ENCODE measurements around the gene CEP131.

CEP131 gene

DNA sequence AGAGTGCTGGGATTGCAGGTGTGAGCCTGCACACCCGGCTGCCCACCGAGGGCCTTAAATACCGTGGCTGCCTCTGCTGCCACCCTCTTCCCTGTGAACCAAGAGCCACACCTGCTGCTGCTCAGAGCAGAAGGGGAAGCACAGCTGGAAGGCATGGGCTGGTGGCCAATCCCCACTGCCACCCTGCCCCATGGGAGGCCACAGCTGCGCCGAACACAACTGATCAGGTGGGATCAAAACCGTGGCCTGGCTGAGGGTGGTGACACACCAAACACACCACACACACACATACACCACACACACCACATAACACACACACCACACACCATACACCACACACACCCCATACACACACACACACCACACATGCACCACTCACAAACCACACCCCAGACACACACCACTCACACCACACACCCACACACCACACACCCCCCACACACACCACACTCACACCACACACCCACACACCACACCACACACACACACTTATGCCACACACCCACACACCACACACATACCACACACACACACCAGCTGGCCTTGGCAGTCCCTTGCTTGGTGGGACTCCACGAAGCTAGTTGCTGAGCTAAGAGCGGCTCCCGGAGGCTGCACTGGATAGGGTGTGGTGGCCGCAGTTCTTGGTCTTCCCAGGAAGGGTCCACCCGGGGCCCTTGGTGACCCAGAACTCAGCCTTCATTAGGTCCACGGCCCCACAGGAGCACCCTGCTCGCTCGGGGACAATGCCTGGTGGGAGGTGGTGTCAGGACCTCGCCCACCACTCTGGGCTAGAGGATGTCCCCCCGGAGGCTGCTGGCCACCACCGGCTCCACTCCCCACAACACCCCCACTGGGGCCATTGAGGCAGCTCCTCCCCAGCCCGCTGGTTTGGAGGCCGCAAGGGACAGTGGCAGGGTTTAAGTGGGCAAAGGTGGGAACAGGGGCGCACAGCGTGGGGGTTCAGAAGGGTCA is 14.9 kb downstream of the CEP131 start:
- H3K27me3 ChIP-seq (ENCODE audit: control insufficient read depth, insufficient read depth, low read length) = no peaks in the 10 kb centered on the region
- no peak overlapping the region for H3K4me2 ChIP-seq (ENCODE audit: low read length)

DNA sequence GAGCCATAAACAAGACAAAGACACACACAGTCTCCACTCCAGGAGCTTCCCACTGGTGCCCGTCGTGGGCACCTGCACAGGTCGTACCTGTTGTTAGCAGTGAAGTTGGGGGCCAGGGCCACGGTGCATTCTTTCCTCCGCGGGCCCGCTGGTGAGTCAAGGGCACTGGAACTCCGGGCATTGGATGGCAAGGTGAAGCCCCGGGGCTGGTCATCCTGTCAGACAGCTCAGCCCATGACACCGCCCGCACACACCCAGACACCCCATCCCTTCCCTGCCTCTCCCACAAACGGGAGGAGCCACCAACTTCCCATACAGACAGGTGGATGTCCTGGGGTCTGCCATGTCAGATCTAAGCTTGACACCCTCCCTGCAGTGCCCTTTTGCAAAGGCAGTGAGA is 16.1 kb downstream of the CEP131 start:
- no peak overlapping the region for H3K4me2 ChIP-seq (ENCODE audit: low read length)
- H3K79me2 ChIP-seq = no peaks in the 10 kb centered on the region
- H3K27ac ChIP-seq = no peak overlapping the region
- H3K4me3 ChIP-seq (ENCODE audit: low read depth, low read length) = no peak overlapping the region
- no peaks in the 10 kb centered on the region for H3K36me3 ChIP-seq (ENCODE audit: control insufficient read depth, insufficient read depth, low read length)
- TF ChIP-seq, protein P1, sequence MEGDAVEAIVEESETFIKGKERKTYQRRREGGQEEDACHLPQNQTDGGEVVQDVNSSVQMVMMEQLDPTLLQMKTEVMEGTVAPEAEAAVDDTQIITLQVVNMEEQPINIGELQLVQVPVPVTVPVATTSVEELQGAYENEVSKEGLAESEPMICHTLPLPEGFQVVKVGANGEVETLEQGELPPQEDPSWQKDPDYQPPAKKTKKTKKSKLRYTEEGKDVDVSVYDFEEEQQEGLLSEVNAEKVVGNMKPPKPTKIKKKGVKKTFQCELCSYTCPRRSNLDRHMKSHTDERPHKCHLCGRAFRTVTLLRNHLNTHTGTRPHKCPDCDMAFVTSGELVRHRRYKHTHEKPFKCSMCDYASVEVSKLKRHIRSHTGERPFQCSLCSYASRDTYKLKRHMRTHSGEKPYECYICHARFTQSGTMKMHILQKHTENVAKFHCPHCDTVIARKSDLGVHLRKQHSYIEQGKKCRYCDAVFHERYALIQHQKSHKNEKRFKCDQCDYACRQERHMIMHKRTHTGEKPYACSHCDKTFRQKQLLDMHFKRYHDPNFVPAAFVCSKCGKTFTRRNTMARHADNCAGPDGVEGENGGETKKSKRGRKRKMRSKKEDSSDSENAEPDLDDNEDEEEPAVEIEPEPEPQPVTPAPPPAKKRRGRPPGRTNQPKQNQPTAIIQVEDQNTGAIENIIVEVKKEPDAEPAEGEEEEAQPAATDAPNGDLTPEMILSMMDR (IDR thresholded peaks at IDR 0.05) = no peak
- no peaks in the 10 kb centered on the region for H3K9me3 ChIP-seq (ENCODE audit: control insufficient read depth, low read length)
- no peaks in the 10 kb centered on the region for H3K4me1 ChIP-seq
- no peak overlapping the region for H3K9ac ChIP-seq
- no peaks in the 10 kb centered on the region for H3K27me3 ChIP-seq (ENCODE audit: control insufficient read depth, insufficient read depth, low read length)
- no peak overlapping the region for H2AFZ ChIP-seq

More for the DNA sequence above, 14.9 kb downstream of the CEP131 start:
- no peak overlapping the region for H3K4me3 ChIP-seq (ENCODE audit: low read depth, low read length)
- H3K4me1 ChIP-seq = no peaks in the 10 kb centered on the region
- no peaks in the 10 kb centered on the region for H3K9me3 ChIP-seq (ENCODE audit: control insufficient read depth, low read length)
- H3K36me3 ChIP-seq (ENCODE audit: control insufficient read depth, insufficient read depth, low read length) = no peaks in the 10 kb centered on the region
- no peak overlapping the region for H3K27ac ChIP-seq
- peaks cover 3% of the 10 kb centered on the region for H3K79me2 ChIP-seq
- TF ChIP-seq, protein P1 (IDR thresholded peaks at IDR 0.05) = no peak
- no peak overlapping the region for H3K9ac ChIP-seq
- H2AFZ ChIP-seq = no peak overlapping the region

DNA sequence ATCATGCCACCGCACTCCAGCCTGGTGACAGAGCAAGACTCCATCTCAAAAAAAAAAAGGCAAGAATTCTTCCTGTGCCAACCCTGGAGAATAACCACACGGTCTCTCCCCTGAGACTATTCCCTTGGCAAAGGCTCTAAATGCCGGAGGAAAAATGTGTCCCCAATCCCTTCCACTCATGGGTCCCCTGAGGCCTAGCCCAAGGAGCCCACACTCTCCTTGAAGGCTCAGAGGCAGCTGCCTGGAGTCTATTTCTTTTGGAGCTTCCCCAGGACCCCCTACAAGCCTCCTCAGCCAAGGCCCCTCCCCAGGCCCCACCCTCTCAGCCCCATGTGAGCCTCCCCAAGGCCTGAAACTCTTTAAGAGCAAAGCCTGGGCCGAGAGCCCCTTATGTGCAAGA is 16.6 kb downstream of the CEP131 start:
- H3K27ac ChIP-seq = no peak overlapping the region
- H3K4me2 ChIP-seq (ENCODE audit: low read length) = no peak overlapping the region
- no peaks in the 10 kb centered on the region for H3K27me3 ChIP-seq (ENCODE audit: control insufficient read depth, insufficient read depth, low read length)
- no peaks in the 10 kb centered on the region for H3K36me3 ChIP-seq (ENCODE audit: control insufficient read depth, insufficient read depth, low read length)
- no peak overlapping the region for H3K9ac ChIP-seq
- H3K4me1 ChIP-seq = no peaks in the 10 kb centered on the region
- TF ChIP-seq, protein P1 (IDR thresholded peaks at IDR 0.05) = no peak
- no peaks in the 10 kb centered on the region for H3K9me3 ChIP-seq (ENCODE audit: control insufficient read depth, low read length)
- H2AFZ ChIP-seq = no peak overlapping the region
- H3K79me2 ChIP-seq = no peaks in the 10 kb centered on the region
- no peak overlapping the region for H3K4me3 ChIP-seq (ENCODE audit: low read depth, low read length)

DNA sequence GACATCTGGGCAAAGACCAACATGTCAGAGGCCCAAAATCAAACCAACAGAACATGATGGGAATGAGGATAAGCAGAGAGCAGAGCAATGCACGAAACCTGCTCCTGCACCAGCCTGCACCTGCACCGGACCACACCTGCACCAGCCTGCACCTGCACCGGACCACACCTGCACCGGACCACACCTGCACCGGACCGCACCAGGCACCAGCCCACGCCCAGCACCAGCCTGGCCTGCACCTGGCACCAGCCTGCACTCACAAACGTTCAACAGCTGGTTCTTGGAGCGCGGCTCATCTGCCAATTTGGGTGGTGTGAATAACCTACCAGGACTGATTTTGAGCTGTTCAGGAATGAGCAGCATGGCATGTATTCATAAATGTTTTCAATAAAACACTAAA is 18.2 kb downstream of the CEP131 start:
- H3K9ac ChIP-seq = no peak overlapping the region
- H3K9me3 ChIP-seq (ENCODE audit: control insufficient read depth, low read length) = no peaks in the 10 kb centered on the region
- no peak overlapping the region for H2AFZ ChIP-seq
- H3K4me1 ChIP-seq = no peaks in the 10 kb centered on the region
- no peak overlapping the region for H3K4me2 ChIP-seq (ENCODE audit: low read length)
- no peaks in the 10 kb centered on the region for H3K79me2 ChIP-seq
- H3K27me3 ChIP-seq (ENCODE audit: control insufficient read depth, insufficient read depth, low read length) = no peaks in the 10 kb centered on the region
- TF ChIP-seq, protein P1 (IDR thresholded peaks at IDR 0.05) = no peak
- no peak overlapping the region for H3K4me3 ChIP-seq (ENCODE audit: low read depth, low read length)
- no peaks in the 10 kb centered on the region for H3K36me3 ChIP-seq (ENCODE audit: control insufficient read depth, insufficient read depth, low read length)
- H3K27ac ChIP-seq = no peak overlapping the region

All from parathyroid adenoma (tissue), 2 donors.